ENCODE results near the gene LSM5.

The LSM5 gene

DNA sequence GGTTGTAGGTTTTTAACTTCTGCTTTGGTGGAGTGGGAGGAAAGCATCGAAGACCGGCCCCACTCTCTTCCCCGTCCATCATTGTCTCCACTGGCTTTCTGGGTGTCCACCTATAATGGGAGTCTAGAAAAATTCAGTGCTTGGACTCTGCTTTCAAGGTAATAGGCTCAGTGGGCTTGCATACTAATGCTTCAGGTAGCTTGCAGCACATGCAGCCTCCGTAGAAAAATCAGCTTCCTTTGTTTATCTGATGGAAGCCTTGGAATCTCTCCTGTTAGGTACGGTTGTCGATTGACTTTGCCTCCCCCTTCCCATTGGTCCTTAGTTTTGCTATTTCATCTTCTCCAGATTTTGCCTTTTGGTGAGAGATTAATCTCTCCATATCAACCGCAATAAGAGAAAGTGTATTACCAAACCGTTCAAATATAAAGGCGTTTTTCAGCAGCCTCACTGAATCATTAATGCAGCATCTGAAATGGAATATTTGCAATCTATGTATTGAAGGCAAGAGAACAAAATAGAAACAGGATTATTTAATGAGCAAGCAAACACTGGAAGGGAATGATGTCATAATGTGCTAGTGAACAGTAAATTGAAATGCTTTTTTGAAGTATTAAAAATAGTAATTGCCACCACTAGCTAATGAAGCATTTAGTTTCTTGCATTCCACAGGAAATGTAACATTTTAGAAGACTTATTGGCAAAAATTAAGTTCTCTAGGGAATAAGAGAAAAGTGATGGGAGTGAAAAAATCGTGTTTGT is 6.1 kb upstream of the LSM5 start:
- H3K4me3 ChIP-seq (ENCODE audit: control insufficient read depth, low read depth, low read length): peak overlapping the region; percentile 97
- TF ChIP-seq, protein P1, sequence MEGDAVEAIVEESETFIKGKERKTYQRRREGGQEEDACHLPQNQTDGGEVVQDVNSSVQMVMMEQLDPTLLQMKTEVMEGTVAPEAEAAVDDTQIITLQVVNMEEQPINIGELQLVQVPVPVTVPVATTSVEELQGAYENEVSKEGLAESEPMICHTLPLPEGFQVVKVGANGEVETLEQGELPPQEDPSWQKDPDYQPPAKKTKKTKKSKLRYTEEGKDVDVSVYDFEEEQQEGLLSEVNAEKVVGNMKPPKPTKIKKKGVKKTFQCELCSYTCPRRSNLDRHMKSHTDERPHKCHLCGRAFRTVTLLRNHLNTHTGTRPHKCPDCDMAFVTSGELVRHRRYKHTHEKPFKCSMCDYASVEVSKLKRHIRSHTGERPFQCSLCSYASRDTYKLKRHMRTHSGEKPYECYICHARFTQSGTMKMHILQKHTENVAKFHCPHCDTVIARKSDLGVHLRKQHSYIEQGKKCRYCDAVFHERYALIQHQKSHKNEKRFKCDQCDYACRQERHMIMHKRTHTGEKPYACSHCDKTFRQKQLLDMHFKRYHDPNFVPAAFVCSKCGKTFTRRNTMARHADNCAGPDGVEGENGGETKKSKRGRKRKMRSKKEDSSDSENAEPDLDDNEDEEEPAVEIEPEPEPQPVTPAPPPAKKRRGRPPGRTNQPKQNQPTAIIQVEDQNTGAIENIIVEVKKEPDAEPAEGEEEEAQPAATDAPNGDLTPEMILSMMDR (IDR thresholded peaks at IDR 0.05; ENCODE audit: control insufficient read depth, insufficient read depth, low read depth, low read length, missing control alignments): no peak

GRCh38 chr7:32495298-32496051 is 5.3 kb upstream of the LSM5 start, which contains the start of gene AVL9:
Gene AVL9, plus strand, starts transcription at chr7:32495489. Its CDS starts 221 bp downstream, at chr7:32495710.
- peak; percentile 80 for DNase-seq (ENCODE audit: low read depth)
- peak within 1 kb of the TSS; percentile 97 for H3K4me3 ChIP-seq (ENCODE audit: control insufficient read depth, low read depth, low read length)
- TF ChIP-seq, protein P1 (IDR thresholded peaks at IDR 0.05; ENCODE audit: control insufficient read depth, insufficient read depth, low read depth, low read length, missing control alignments): no peak

More for the DNA sequence above, 6.1 kb upstream of the LSM5 start:
- no peak for DNase-seq (ENCODE audit: low read depth)

- no peak for DNase-seq (ENCODE audit: low read depth)
- H3K4me3 ChIP-seq (ENCODE audit: control insufficient read depth, low read depth, low read length): peak overlapping the region; percentile 60
- TF ChIP-seq, protein P1 (IDR thresholded peaks at IDR 0.05; ENCODE audit: control insufficient read depth, insufficient read depth, low read depth, low read length, missing control alignments): no peak
Observed at GRCh38 chr7:32494946-32495297, 4.7 kb upstream of the LSM5 start.

GRCh38 chr7:32489788-32490126 is 423 bp downstream of the LSM5 start:
- TF ChIP-seq, protein P1 (IDR thresholded peaks at IDR 0.05; ENCODE audit: control insufficient read depth, insufficient read depth, low read depth, low read length, missing control alignments): no peak
- H3K4me3 ChIP-seq (ENCODE audit: control insufficient read depth, low read depth, low read length): peak overlapping the region; percentile 85
- no peak for DNase-seq (ENCODE audit: low read depth)

GRCh38 chr7:32481921-32482320 is 8.3 kb downstream of the LSM5 start:
- TF ChIP-seq, protein P1 (IDR thresholded peaks at IDR 0.05; ENCODE audit: control insufficient read depth, insufficient read depth, low read depth, low read length, missing control alignments): no peak
- H3K4me3 ChIP-seq (ENCODE audit: control insufficient read depth, low read depth, low read length): no peak overlapping the region
- no peak for DNase-seq (ENCODE audit: low read depth)

DNA sequence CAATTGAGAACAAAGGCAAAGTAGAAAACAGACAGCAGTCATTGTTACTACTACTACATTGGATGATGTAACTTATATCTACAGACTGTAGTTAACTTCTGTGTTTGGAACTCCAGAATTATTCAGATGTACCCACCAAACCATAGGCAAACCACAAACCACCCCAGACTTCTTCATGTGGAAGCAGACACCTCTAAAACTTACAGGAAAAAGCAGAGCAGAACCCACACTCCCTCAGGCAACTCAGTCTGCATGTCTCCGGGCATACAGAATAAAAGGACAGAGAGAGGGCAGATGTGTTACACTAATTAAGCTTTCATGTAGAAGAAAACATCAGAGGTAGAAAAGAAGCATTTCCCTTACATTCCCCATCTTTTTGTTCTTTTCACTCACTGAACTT is 9.0 kb downstream of the LSM5 start:
- TF ChIP-seq, protein P1 (IDR thresholded peaks at IDR 0.05; ENCODE audit: control insufficient read depth, insufficient read depth, low read depth, low read length, missing control alignments): no peak
- DNase-seq (ENCODE audit: low read depth): no peak

More for the DNA sequence above, 9.0 kb downstream of the LSM5 start:
- no peak overlapping the region for H3K4me3 ChIP-seq (ENCODE audit: control insufficient read depth, low read depth, low read length)
